Uterus (tissue), 4 donors: ENCODE measurements around the gene ZC3HAV1. TPM values are rescaled to one million over a fixed set of nuclear protein-coding genes. Genes with fewer than 3 reads are reported as not detected.

Experiments
- DNase-seq, 2 donors: peaks; one replicate each; pipeline ENCODE4 v3.0.0-alpha.2; 2019 to 2020
- H3K27ac ChIP-seq, 2 donors: fragments of 200-600 bp; sonication (generic); 1 replicate in 1 of 2; 2 replicates in 1 of 2; pipeline ENCODE4 v1.5.1; 2016 to 2018
- H3K27me3 ChIP-seq, 2 donors: fragments of 200-600 bp; sonication (generic); one replicate each; pipeline ENCODE4 v1.5.1; 2018 to 2019; ENCODE audit warnings: control low read depth in 1 of 2
- H3K36me3 ChIP-seq, 2 donors: fragments of 200-600 bp; sonication (generic); one replicate each; pipeline ENCODE4 v1.5.1; 2019; ENCODE audit warnings: control low read depth in 1 of 2
- H3K4me1 ChIP-seq, 2 donors: fragments of 200-600 bp; sonication (generic); one replicate each; pipeline ENCODE4 v1.5.1; 2018 to 2019; ENCODE audit warnings: control low read depth in 1 of 2
- H3K4me3 ChIP-seq, 2 donors: fragments of 200-600 bp; sonication (generic); 1 replicate in 1 of 2; 2 replicates in 1 of 2; pipeline ENCODE4 v1.5.1; 2018 to 2019; ENCODE audit warnings: mild to moderate bottlenecking in 1 of 2
- H3K9me3 ChIP-seq, 2 donors: fragments of 200-600 bp; sonication (generic); one replicate each; pipeline ENCODE4 v1.5.1; 2019; ENCODE audit warnings: control low read depth in 1 of 2
- POLR2A ChIP-seq, 2 donors: fragments of 450-650 bp; IDR thresholded peaks; one replicate each; pipeline ENCODE4 v1.6.1; 2016; ENCODE audit warnings: antibody characterized with exemption in 2 of 2, mild to moderate bottlenecking in 1 of 2, moderate library complexity in 1 of 2
- intact Hi-C: fragments of 100-400 bp; cut with DNase I; formaldehyde crosslinking; loops from one replicate; pipeline ENCODE4 v1.15.1; 2023; ENCODE audit warnings: low total_unique reads
- total RNA-seq, 4 donors: library from RNA; depleted of rRNA in 3 of 4; stranded (reverse); fragments of >200 nt in 3 of 4; gene quantifications; one replicate each; pipeline versions ENCODE4 v1.1.0 to v1.2.4, GENCODE V29; 2014 to 2023
- TF ChIP-seq, protein P1 (sequence below), 4 experiments: fragments of 200-600 bp in 2 of 4; fragments of 450-650 bp in 2 of 4; sonication (generic) in 2 of 4; IDR thresholded peaks; one replicate each; pipeline ENCODE4 v1.5.1; 2016 to 2019; ENCODE audit warnings: antibody characterized with exemption in 4 of 4, mild to moderate bottlenecking in 2 of 4, moderate library complexity in 1 of 4
- donor health status: DM: yes; HTN: yes; CAD: no.

Gene ZC3HAV1
- total RNA-seq: 10 to 100 TPM; 14.1 to 39.7 (median 29.2) TPM

DNA sequence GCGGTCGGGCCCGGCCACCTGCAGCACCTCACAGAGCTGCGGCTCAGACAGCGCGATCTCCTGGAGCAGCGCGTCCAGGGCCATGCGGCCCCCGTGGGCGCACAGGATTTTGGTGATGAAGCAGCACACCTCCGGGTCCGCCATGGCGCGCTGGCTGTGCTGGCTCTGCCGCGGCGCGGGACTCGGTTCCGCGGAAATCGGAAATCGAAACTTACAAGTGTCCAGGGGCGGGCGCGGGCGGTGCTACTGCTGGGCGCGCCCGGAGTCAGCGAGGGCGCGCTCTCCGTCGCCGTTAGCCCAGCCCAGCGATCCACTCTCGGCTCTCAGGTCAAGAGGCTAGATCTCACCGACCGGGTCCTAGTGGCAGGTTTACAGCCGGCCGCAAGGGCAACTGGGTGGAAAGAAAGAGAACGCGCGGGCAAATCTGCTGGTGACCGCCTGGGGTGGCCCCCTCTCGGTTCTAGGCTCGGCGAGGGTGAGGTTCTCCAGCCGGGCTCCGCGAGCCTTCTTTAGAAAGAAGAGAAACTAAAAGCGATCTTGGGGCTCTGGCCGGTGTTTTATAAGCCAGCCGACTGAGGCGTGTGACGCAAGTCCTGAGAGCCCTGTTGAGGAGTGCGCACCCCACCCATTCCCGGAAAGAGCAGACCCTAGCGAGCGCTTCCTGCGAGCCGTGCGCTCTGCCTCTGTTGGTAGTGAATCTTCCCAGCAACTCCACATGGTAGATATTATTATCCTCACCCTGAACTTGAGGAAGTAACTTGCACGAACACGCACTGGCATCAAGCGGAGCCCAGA is at the start of gene ZC3HAV1:
Gene ZC3HAV1, minus strand, starts transcription at position 533 of the 795 bp plus-strand sequence. Its CDS starts 389 bp downstream, at position 144.
- TF ChIP-seq, protein P1, sequence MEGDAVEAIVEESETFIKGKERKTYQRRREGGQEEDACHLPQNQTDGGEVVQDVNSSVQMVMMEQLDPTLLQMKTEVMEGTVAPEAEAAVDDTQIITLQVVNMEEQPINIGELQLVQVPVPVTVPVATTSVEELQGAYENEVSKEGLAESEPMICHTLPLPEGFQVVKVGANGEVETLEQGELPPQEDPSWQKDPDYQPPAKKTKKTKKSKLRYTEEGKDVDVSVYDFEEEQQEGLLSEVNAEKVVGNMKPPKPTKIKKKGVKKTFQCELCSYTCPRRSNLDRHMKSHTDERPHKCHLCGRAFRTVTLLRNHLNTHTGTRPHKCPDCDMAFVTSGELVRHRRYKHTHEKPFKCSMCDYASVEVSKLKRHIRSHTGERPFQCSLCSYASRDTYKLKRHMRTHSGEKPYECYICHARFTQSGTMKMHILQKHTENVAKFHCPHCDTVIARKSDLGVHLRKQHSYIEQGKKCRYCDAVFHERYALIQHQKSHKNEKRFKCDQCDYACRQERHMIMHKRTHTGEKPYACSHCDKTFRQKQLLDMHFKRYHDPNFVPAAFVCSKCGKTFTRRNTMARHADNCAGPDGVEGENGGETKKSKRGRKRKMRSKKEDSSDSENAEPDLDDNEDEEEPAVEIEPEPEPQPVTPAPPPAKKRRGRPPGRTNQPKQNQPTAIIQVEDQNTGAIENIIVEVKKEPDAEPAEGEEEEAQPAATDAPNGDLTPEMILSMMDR (IDR thresholded peaks at IDR 0.05): peak in 1 of 4 experiments; percentile 8
- peak; percentile 34 to 41 for TF ChIP-seq POLR2A (IDR thresholded peaks at IDR 0.05)
- DNase-seq: peak; percentile 83 to 87
- Histone ChIP-seq H3K9me3 (no peaks in the 10 kb centered on the region), H3K27ac (peak within 1 kb of the TSS; percentile 96 to 97), H3K4me1 (peaks cover 0 to 8% of the 10 kb centered on the region in 2 donors), H3K4me3 (peak within 1 kb of the TSS; percentile 78 to 89), H3K27me3 (no peaks in the 10 kb centered on the region), H3K36me3 (no peaks in the 10 kb centered on the region)
- intact Hi-C loops: no loop called here

DNA sequence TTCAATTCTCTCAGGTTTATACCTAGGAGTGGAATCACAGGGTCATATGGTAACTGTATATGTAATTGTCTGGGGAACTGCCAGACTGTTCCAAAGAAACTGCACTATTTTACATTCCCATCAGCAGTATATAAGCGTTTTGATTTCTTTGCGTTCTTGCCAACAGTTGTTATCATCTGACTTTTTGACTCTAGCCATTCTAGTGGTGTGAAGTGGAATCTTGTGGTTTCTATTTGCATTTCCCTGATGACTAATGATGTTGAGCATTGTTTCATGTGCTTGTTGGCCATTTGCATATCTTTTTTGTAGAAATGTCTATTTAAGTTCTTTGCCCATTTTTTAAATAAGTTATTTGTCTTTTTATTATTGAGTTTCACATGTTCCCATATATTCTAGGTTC is 44.3 kb upstream of the ZC3HAV1 start:
- Histone ChIP-seq H3K4me1 (no peaks in the 10 kb centered on the region), H3K36me3 (no peaks in the 10 kb centered on the region), H3K4me3 (no peak overlapping the region), H3K9me3 (peaks cover 0 to 3% of the 10 kb centered on the region in 2 donors), H3K27me3 (no peaks in the 10 kb centered on the region), H3K27ac (no peak overlapping the region)
- no peak for DNase-seq
- intact Hi-C loops: no loop called here
- TF ChIP-seq POLR2A (IDR thresholded peaks at IDR 0.05): no peak
- TF ChIP-seq, protein P1 (IDR thresholded peaks at IDR 0.05): no peak

DNA sequence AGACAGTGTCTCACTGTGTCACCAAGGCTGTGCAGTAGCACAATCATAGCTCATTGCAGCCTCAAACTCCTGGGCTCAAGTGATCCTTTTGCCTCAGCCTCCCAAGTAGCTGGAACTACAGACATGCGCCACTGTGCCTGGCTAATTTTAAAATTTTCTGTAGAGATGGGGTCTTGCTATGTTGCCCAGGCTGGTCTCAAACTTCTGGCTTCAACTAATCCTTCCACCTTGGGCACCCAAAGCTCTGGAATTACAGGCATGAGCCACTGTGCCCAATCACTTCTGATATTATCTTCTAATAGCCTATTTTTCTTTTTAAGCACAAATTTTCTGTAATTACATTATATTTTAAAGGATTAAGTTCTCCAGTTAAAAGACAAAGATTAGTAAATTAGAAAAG is 42.6 kb upstream of the ZC3HAV1 start:
- intact Hi-C loops: no loop called here
- Histone ChIP-seq H3K36me3 (no peaks in the 10 kb centered on the region), H3K4me1 (no peaks in the 10 kb centered on the region), H3K27me3 (no peaks in the 10 kb centered on the region), H3K27ac (no peak overlapping the region), H3K4me3 (no peak overlapping the region), H3K9me3 (no peaks in the 10 kb centered on the region)
- no peak for DNase-seq
- TF ChIP-seq, protein P1 (IDR thresholded peaks at IDR 0.05): no peak
- TF ChIP-seq POLR2A (IDR thresholded peaks at IDR 0.05): no peak

DNA sequence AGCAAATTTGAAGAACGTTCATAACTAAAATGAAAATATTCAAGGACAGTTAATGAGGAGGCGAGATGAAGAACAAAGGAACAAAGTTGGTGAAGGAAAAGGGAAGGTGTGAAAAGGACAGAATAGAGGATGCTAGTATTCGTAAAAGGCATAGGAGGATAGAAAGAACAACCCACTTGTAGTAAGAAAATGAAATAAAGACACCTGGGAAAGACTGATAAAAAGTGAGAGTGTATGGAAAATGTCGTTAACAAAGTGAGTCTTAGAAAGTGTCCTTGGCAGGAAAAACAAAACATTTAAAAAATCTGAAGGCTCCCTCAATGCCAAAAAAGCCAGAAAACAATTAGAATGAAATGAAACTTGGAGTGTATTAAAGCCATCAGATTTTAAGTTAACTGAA is 29.6 kb upstream of the ZC3HAV1 start:
- TF ChIP-seq, protein P1 (IDR thresholded peaks at IDR 0.05): no peak
- no peak for TF ChIP-seq POLR2A (IDR thresholded peaks at IDR 0.05)
- H3K4me3 ChIP-seq: no peak overlapping the region
- H3K4me1 ChIP-seq: peaks cover 0 to 6% of the 10 kb centered on the region in 2 donors
- no peak overlapping the region for H3K27ac ChIP-seq
- intact Hi-C loops: no loop called here
- no peak for DNase-seq
- no peaks in the 10 kb centered on the region for H3K36me3 ChIP-seq
- H3K27me3 ChIP-seq: no peaks in the 10 kb centered on the region
- H3K9me3 ChIP-seq: no peaks in the 10 kb centered on the region

DNA sequence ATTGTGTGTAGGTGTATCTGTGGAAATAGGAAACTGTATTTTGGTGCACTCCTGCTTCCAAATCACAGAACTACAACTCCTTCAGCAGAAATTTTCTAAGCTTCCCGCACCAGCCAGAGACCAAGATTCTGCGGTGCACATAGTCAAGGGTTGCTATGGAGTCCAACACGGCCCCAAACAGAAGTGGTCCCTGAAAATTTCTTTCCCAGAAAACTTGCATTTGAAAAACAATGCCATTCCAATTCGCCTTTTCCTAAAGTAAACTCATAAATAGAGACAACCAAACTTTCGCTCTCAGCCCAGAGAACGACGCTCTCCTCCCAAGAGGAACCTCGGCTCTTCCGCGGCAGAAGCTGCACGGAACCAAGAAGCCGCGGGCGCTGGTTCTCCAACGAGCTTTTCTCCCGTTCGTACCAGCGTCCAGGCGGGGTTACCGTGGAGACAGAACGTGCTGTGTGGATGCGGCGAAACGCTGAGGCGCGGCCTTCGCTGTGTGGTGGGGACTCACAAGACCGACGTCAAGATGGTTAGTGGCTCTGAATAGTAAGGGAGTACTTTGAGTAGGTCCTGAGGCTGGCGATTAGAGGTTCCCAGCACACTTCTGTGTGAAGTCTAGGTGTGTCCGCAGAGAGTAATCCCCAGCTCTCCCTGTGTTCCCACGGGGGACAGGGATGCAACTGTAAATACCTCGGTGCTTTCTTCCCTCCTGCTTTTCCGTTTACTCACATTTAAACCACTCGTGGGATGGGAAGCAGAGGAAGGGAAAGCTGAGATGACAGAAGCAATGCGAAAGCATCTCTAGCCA is 24.0 kb upstream of the ZC3HAV1 start:
- no peaks in the 10 kb centered on the region for H3K36me3 ChIP-seq
- DNase-seq: peak; percentile 77 to 85
- peak overlapping the region; percentile 69 for H3K27ac ChIP-seq
- H3K4me1 ChIP-seq: peaks cover 0 to 6% of the 10 kb centered on the region in 2 donors
- TF ChIP-seq POLR2A (IDR thresholded peaks at IDR 0.05): no peak
- TF ChIP-seq, protein P1 (IDR thresholded peaks at IDR 0.05): peak in 1 of 4 experiments; percentile 8
- H3K9me3 ChIP-seq: no peaks in the 10 kb centered on the region
- peak overlapping the region; percentile 43 for H3K4me3 ChIP-seq
- H3K27me3 ChIP-seq: no peaks in the 10 kb centered on the region
- intact Hi-C loops: no loop called here
